Activated CD4-positive, alpha-beta memory T cell treated with anti-CD3 and anti-CD28 coated beads for 36 hours (primary cell): ENCODE results near the gene SLC35B4. TPM values are rescaled to one million over a fixed set of nuclear protein-coding genes. Genes with fewer than 3 reads are reported as not detected.

ENCODE experiments used
- CTCF ChIA-PET: fragments of 350-600 bp; sonication (Branson Sonifier 250); formaldehyde crosslinking; loops from one replicate; lab custom pipeline; 2021; ENCODE audit warnings: antibody characterized with exemption, inconsistent platforms; lab: Charles Lee
- POLR2A ChIA-PET: fragments of 350-600 bp; sonication (Branson Sonifier 250); formaldehyde crosslinking; loops from one replicate; lab custom pipeline; 2021; ENCODE audit warnings: antibody characterized with exemption; lab: Charles Lee
- DNase-seq: peaks from one replicate; pipeline ENCODE4 v3.0.0-alpha.2; 2020
- H3K27ac Mint-ChIP-seq: one replicate; pipeline ENCODE4 v1.8.0; 2021; ENCODE audit warnings: mixed read lengths
- H3K27me3 Mint-ChIP-seq: one replicate; pipeline ENCODE4 v1.8.0; 2021; ENCODE audit warnings: mixed read lengths
- H3K36me3 Mint-ChIP-seq: one replicate; pipeline ENCODE4 v1.8.0; 2021; ENCODE audit warnings: mixed read lengths
- H3K4me1 Mint-ChIP-seq: one replicate; pipeline ENCODE4 v1.8.0; 2021; ENCODE audit warnings: low read depth, mixed read lengths
- H3K4me3 Mint-ChIP-seq: one replicate; pipeline ENCODE4 v1.8.0; 2021; ENCODE audit warnings: mild to moderate bottlenecking, mixed read lengths
- H3K9me3 Mint-ChIP-seq: one replicate; pipeline ENCODE4 v1.8.0; 2021; ENCODE audit warnings: mixed read lengths
- intact Hi-C: fragments of 100-400 bp; cut with micrococcal nuclease; formaldehyde crosslinking; loops from one replicate; pipeline ENCODE4 v1.15.1; 2023
- total RNA-seq, 2 experiments: library from RNA; stranded (reverse); gene quantifications; one replicate each; pipeline ENCODE4 v1.2.3, GENCODE V29; 2021

The SLC35B4 gene
- total RNA-seq, 2 experiments from 2014 or later, result 10.9 to 14.5 TPM

DNA sequence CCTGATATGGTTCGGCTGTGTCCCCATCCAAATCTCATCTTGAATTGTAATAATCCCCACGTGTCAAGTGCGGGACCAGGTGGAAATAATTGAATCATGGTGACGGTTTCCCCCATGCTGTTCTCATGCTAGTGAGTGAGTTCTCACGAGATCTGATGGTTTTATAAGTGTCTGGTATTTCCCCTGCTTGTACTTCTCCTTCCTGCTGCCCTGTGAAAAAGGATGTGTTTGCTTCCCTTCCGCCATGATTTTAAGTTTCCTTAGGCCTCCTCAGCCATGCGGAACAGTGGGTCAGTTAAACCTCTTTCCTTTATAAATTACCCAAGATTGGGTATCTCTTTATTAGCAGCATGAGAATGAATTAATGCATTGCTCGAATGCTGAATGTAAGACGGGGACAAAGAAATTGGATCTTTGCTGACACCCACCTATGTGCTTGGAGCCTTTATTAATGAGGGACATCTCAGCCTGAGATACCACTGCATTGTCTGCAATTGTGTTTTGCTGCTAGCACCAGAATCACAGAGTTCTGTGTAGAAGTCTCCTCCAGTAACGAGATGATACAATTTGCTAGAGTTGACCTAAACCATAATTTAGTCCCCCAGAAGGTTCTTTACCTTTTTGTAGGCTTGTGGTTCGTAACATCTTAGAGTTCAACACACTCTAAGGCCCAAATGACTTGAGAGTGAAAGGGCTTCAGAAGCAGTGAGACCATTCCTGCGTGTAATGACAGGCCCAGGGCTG lies 28.6 kb downstream of the SLC35B4 start:
- Mint-ChIP-seq H3K4me3 (no peak overlapping the region), H3K9me3 (no peaks in the 10 kb centered on the region), H3K27me3 (peaks cover 4% of the 10 kb centered on the region), H3K36me3 (peaks cover 5% of the 10 kb centered on the region), H3K27ac (no peak overlapping the region), H3K4me1 (no peaks in the 10 kb centered on the region)
- DNase-seq, result no peak
- ChIA-PET POLR2A (no interaction called here), CTCF (no interaction called here)
- intact Hi-C loops, result no loop called here

GRCh38 chr7:134284952-134285351 lies 31.8 kb downstream of the SLC35B4 start:
- CTCF ChIA-PET, result no interaction called here

GRCh38 chr7:134284011-134284410 lies 32.7 kb downstream of the SLC35B4 start:
- DNase-seq, result no peak
- peaks cover 13% of the 10 kb centered on the region for H3K27me3 Mint-ChIP-seq
- H3K9me3 Mint-ChIP-seq, result no peaks in the 10 kb centered on the region
- ChIA-PET CTCF (no interaction called here), POLR2A (no interaction called here)
- H3K27ac Mint-ChIP-seq, result no peak overlapping the region
- H3K36me3 Mint-ChIP-seq, result no peaks in the 10 kb centered on the region
- no peaks in the 10 kb centered on the region for H3K4me1 Mint-ChIP-seq
- intact Hi-C loops, result no loop called here
- H3K4me3 Mint-ChIP-seq, result no peak overlapping the region

More at GRCh38 chr7:134284952-134285351, 31.8 kb downstream of the SLC35B4 start:
- POLR2A ChIA-PET, result no interaction called here
- H3K4me3 Mint-ChIP-seq, result no peak overlapping the region
- H3K36me3 Mint-ChIP-seq, result no peaks in the 10 kb centered on the region
- H3K27me3 Mint-ChIP-seq, result peaks cover 8% of the 10 kb centered on the region
- intact Hi-C loops, result no loop called here
- no peaks in the 10 kb centered on the region for H3K9me3 Mint-ChIP-seq
- no peak for DNase-seq
- no peaks in the 10 kb centered on the region for H3K4me1 Mint-ChIP-seq
- no peak overlapping the region for H3K27ac Mint-ChIP-seq

- CTCF ChIA-PET, result no interaction called here
- Mint-ChIP-seq H3K9me3 (no peaks in the 10 kb centered on the region), H3K4me3 (no peak overlapping the region), H3K27me3 (peaks cover 15% of the 10 kb centered on the region), H3K27ac (no peak overlapping the region), H3K36me3 (no peaks in the 10 kb centered on the region), H3K4me1 (no peaks in the 10 kb centered on the region)
- intact Hi-C loops, result no loop called here
- POLR2A ChIA-PET, result no interaction called here
- no peak for DNase-seq
These were observed 36.2 kb downstream of the SLC35B4 start for GRCh38 chr7:134280508-134280907.

- H3K4me3 Mint-ChIP-seq, result no peak overlapping the region
- ChIA-PET POLR2A (no interaction called here), CTCF (no interaction called here)
- no peaks in the 10 kb centered on the region for H3K9me3 Mint-ChIP-seq
- intact Hi-C loops, result no loop called here
- H3K27ac Mint-ChIP-seq, result no peak overlapping the region
- H3K27me3 Mint-ChIP-seq, result peaks cover 18% of the 10 kb centered on the region
- DNase-seq, result no peak
- H3K36me3 Mint-ChIP-seq, result no peaks in the 10 kb centered on the region
- no peaks in the 10 kb centered on the region for H3K4me1 Mint-ChIP-seq
These were observed 36.8 kb downstream of the SLC35B4 start for GRCh38 chr7:134279898-134280297.

DNA sequence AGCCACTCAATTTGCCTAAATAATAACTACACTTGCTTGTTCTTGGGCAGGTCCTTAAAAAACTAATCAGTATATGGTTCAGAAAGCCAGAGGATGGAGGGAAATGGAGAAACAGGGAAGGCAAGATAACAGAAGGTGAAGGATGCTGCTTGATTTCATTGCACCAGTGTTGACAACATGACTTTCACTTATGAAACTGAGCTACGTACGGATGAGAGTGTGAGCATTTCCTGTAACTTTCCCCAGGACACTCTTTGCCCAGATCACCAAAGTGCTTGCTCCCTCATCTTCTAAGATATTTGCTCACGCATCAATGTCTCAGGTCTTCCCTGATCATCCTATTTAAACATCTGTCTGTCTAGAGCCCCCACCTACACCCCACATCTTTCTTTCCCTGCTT lies 37.4 kb downstream of the SLC35B4 start:
- H3K27me3 Mint-ChIP-seq, result peaks cover 15% of the 10 kb centered on the region
- H3K9me3 Mint-ChIP-seq, result no peaks in the 10 kb centered on the region
- CTCF ChIA-PET, result no interaction called here
- no peaks in the 10 kb centered on the region for H3K36me3 Mint-ChIP-seq
- H3K4me1 Mint-ChIP-seq, result no peaks in the 10 kb centered on the region
- POLR2A ChIA-PET, result no interaction called here
- H3K4me3 Mint-ChIP-seq, result no peak overlapping the region
- no peak overlapping the region for H3K27ac Mint-ChIP-seq
- DNase-seq, result no peak
- intact Hi-C loops, result no loop called here

DNA sequence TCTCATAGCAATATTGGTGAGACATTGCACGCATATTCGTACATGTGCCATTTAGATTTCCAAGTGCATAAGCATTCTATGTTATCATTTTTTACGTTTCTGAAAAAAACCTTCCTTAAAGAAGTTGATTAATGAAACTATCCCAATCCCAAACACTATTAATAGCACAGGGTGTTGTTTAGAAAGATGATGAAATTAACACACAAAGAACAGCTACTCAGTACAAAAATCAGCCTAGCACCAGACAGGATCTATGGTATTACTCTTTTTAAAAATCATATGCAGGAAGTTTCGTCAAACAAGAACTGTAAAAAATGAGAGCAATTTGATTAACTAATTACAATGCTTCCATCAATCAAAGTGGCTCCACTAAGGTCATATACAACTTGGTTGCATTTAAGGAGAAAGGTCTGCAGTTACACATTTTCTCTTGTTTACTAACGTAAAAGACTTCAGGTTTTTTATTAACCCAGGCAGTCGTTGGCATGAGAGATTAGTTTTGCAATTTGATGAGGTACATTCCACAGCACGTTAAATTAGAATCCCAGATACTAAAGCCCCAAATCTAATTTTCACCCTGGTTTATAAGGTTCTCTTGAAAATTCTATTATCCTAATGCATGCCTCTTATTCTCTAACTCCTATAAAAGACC lies 38.1 kb downstream of the SLC35B4 start:
- no peaks in the 10 kb centered on the region for H3K4me1 Mint-ChIP-seq
- peaks cover 14% of the 10 kb centered on the region for H3K27me3 Mint-ChIP-seq
- ChIA-PET CTCF (no interaction called here), POLR2A (no interaction called here)
- H3K9me3 Mint-ChIP-seq, result no peaks in the 10 kb centered on the region
- H3K27ac Mint-ChIP-seq, result no peak overlapping the region
- no peak overlapping the region for H3K4me3 Mint-ChIP-seq
- no peaks in the 10 kb centered on the region for H3K36me3 Mint-ChIP-seq
- intact Hi-C loops, result no loop called here
- no peak for DNase-seq

GRCh38 chr7:134276951-134277350 lies 39.8 kb downstream of the SLC35B4 start:
- intact Hi-C loops, result no loop called here
- no peaks in the 10 kb centered on the region for H3K4me1 Mint-ChIP-seq
- ChIA-PET POLR2A (no interaction called here), CTCF (no interaction called here)
- DNase-seq, result no peak
- peaks cover 11% of the 10 kb centered on the region for H3K27me3 Mint-ChIP-seq
- H3K4me3 Mint-ChIP-seq, result no peak overlapping the region
- no peaks in the 10 kb centered on the region for H3K36me3 Mint-ChIP-seq
- H3K9me3 Mint-ChIP-seq, result no peaks in the 10 kb centered on the region
- H3K27ac Mint-ChIP-seq, result no peak overlapping the region

- H3K27me3 Mint-ChIP-seq, result peaks cover 2% of the 10 kb centered on the region
- ChIA-PET POLR2A (no interaction called here), CTCF (no interaction called here)
- H3K27ac Mint-ChIP-seq, result no peak overlapping the region
- no peak for DNase-seq
- peaks cover 11% of the 10 kb centered on the region for H3K9me3 Mint-ChIP-seq
- intact Hi-C loops, result no loop called here
- no peaks in the 10 kb centered on the region for H3K36me3 Mint-ChIP-seq
- no peaks in the 10 kb centered on the region for H3K4me1 Mint-ChIP-seq
- no peak overlapping the region for H3K4me3 Mint-ChIP-seq
These were observed 54.4 kb downstream of the SLC35B4 start for GRCh38 chr7:134262322-134262721.

DNA sequence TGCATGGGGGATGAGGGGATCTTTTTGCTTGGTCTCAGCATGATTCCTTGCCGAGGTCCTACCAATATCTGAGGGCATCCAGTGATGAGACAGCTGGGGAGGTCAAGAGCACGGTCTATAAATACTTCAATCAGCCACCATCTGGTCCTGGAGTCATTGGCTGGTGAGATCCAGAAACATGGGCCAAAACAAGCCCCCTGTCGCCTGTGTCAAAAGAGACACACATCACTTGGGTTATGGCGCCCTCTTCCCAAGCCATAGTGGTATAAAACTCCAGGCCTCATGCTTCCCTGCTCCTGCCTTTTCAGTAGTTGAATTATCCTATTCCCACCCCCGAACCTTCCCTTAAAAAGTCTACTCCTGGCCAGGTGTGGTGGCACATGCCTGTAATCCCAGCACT lies 60.9 kb downstream of the SLC35B4 start:
- Mint-ChIP-seq H3K4me1 (no peaks in the 10 kb centered on the region), H3K27ac (no peak overlapping the region), H3K4me3 (no peak overlapping the region), H3K36me3 (no peaks in the 10 kb centered on the region), H3K27me3 (no peaks in the 10 kb centered on the region), H3K9me3 (no peaks in the 10 kb centered on the region)
- CTCF ChIA-PET, result interaction anchor here (1.5 kb wide), 1 partner anchor 102 kb away, joined by 5 read pairs; no protein-coding TSS in a partner anchor
- no peak for DNase-seq
- intact Hi-C loops, result no loop called here
- POLR2A ChIA-PET, result no interaction called here

DNA sequence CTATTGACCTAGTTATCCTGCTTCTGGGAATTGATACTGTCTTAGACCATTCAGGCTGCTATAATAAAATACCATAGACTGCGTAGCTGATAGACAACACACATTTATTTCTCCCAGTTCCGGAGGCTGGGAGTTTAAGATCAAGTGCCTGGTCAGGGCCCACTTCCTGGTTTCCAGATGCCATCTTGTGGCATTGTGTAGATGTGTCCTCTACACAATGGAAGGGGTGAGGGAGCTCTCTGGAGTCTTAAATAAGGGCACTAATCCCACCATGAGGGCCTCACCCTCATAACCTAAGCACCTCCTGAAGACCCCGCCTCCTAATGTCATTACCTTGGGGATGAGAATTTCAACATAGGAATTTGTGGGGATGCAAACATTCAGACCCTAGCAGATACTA lies 62.4 kb downstream of the SLC35B4 start:
- H3K4me1 Mint-ChIP-seq, result no peaks in the 10 kb centered on the region
- no peaks in the 10 kb centered on the region for H3K27me3 Mint-ChIP-seq
- intact Hi-C loops, result no loop called here

DNA sequence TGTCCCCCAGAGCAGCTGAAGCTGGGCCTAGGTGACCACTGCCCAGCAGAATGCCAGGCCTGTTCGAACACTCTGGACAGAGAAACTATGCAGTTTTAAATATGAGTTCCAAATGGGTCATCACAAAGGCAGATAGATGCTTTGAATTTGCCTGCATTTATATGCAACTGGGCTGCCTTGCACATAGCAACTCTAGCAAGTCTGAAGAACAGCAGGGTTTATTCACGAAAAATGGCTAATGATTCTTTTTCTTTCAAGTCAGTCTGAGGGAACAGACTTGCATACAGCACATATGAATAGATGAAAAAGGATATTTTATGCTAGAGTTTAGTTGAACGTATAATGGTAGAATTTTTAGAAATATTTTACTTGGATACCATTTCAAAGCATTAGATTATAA lies 68.5 kb downstream of the SLC35B4 start:
- Mint-ChIP-seq H3K9me3 (no peaks in the 10 kb centered on the region), H3K36me3 (no peaks in the 10 kb centered on the region), H3K27me3 (no peaks in the 10 kb centered on the region), H3K27ac (no peak overlapping the region), H3K4me1 (no peaks in the 10 kb centered on the region), H3K4me3 (no peak overlapping the region)
- ChIA-PET CTCF (no interaction called here), POLR2A (no interaction called here)
- no peak for DNase-seq
- intact Hi-C loops, result no loop called here

More for the DNA sequence above, 62.4 kb downstream of the SLC35B4 start:
- ChIA-PET CTCF (no interaction called here), POLR2A (no interaction called here)
- H3K36me3 Mint-ChIP-seq, result no peaks in the 10 kb centered on the region
- no peak for DNase-seq
- H3K27ac Mint-ChIP-seq, result no peak overlapping the region
- no peak overlapping the region for H3K4me3 Mint-ChIP-seq
- no peaks in the 10 kb centered on the region for H3K9me3 Mint-ChIP-seq

DNA sequence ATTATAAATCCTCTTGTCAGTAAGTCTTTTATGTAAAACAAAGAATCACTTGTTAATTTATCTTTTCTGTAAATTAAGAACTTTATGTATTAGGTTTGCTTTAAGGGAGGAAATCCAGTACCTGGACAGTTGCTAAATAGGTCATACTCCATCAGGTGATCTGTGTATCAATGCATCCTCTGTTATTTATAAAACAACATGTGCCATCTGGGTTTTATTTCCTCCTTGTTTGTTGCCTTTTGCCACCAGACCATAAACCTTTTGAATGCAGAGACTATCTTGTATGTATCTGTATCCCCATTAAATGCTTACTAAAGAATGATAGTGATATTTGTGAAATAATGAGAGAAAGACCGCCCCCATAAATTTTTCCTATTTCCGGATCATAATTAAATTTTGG lies 70.0 kb downstream of the SLC35B4 start:
- Mint-ChIP-seq H3K4me3 (no peak overlapping the region), H3K27ac (no peak overlapping the region), H3K36me3 (no peaks in the 10 kb centered on the region), H3K9me3 (peaks cover under 1% of the 10 kb centered on the region), H3K27me3 (no peaks in the 10 kb centered on the region), H3K4me1 (no peaks in the 10 kb centered on the region)
- DNase-seq, result no peak
- POLR2A ChIA-PET, result no interaction called here
- CTCF ChIA-PET, result no interaction called here
- intact Hi-C loops, result no loop called here
